HG03175 (cell line): Measurements from ENCODE around the gene DENND4C.
"Not testable (repeated sequence)": the region's sequence is repeated elsewhere in the genome, so short reads cannot be mapped to it uniquely, and the experiment has no call there.

Experiments
- ATAC-seq: cut with Tn5 transposase; IDR thresholded peaks from one replicate; pipeline ENCODE4 v1.9.1; 2021; ENCODE audit warnings: mild to moderate bottlenecking, moderate library complexity; ENCODE audit not compliant: unreplicated experiment

The DENND4C gene

DNA sequence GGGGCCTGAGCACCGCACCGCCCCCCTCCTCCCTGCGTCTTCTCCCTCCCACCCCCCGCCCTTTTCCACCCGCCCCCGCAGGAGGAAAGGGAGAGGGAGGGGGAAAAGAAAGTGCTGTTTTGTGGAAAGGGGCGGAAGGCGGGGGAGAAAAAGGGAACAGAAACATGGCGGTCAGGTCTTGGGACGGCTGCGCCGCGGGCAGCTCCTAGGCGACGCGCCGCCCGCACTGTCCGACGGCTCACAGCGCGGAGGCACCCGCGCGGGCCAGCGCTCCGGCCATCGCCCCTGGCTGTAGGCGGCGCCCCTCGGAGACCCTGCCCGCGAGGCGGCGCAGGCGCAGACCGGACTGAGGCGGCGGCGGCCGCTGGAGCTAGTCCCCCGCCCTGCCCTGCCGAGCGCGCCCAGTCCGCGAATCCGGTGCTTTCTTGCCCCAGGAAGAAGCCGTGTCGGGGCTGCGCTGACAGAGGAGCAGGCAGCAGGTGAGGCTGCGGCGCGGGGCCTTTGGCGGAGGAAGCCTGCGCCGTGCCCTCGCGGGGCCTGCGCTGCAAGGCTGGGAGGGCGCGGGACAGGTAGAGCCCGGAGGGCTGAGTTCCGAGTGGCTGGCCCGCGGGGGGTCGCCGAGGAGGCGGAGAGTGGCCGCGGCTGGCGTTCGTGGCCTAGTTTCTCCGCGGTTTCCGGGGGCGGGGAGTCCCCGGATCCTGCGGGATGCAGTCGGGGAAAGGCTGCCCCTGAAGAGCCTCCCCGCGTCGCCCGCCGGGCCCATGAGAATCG is at the start of gene DENND4C:
TSS of gene DENND4C (plus strand) at position 339 of the 771 bp plus-strand sequence. CDS start 45,482 bp downstream, outside the sequence.
- peak; percentile 84 for ATAC-seq

DNA sequence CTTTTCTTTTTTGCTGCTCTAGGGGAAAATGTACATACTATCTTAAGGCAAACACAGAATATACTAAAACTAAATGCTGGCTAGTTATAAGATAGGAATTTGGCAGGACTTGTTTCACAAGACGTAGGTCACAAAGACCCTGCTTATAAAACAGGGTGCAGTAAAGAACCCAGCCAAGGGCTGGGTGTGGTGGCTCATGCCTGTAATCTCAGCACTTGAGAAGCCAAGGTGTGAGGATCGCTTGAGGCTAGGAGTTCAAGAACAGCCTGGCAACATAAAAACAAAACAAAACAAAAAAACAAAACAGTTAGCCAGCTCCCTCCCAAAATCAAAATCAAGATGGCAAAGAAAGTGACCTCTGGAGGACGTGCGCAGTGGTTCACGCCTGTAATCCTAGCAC is 49.5 kb upstream of the DENND4C start:
- ATAC-seq: no peak

DNA sequence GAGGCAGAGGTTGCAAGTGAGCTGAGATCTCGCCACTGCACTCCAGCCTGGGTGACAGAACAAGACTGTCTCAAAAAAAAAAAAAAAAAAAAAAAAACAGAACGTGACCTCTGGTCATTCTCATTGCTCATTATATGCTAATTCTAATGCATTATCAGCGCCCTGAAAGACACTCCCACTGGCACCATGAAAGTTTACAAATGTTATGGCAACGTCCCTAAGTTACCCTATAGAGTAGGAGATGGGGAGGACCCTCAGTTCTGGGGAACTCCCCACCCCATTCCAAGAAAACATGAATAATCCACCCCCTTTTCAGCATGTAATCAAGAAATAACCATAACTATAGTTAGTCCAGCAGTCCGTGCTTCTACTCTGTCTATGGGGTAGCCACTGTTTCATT is 48.9 kb upstream of the DENND4C start:
- ATAC-seq: no peak

DNA sequence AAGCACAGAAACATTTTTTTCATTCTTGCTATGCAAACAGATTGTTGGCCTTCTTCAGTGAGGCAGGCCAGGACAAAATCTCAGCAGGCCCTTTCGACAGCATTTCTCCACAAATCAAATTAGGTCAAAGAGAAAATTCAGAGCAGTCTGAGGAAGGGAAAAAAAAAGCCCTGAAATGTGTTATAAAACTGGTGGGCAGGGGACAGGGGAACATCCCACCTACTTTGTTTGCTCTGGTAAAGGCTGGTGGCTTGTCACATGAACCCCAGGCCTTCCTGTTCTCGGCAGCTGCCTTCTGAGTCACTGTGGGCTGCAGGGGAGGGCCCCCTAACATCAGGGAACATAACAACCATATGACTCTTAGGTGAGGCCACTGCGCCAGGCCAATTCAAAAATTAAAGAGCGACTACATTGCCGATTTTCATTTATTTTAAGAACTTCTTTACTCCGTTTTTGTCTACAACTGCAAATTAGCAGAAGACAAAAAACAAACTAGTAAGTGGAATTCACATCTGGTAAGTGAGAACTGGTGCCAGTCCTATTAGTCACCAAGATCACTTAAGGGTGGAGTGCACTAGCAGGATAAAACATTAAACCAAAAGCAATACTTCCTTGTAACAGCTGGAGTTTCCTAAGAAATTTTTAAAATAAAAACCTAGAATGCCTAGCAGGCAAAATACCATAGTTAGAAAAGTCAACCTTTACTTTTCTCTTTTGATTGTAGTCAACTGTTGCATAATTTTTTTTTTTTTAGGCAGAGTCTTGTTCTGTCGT is 46.2 kb upstream of the DENND4C start:
- peak; percentile 98 for ATAC-seq

DNA sequence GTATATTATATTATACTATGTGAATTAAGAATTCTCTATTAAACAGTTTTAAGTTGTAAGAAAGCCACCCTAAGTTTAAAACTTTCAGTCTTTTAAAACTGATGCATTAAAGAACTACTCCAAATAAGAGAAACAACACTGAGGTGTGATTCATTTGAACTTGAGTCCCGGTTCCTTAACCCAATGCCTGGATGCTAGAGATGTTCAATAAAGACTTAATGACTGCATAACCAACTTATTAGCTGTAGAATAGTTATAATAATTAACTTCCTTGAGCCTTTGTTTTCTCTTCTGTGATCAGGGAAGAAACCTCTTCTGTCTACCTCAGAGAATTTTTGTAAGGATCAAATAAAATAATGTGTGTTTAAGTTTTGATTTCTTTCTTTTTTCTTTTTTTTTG is 45.3 kb upstream of the DENND4C start:
- ATAC-seq: no peak

DNA sequence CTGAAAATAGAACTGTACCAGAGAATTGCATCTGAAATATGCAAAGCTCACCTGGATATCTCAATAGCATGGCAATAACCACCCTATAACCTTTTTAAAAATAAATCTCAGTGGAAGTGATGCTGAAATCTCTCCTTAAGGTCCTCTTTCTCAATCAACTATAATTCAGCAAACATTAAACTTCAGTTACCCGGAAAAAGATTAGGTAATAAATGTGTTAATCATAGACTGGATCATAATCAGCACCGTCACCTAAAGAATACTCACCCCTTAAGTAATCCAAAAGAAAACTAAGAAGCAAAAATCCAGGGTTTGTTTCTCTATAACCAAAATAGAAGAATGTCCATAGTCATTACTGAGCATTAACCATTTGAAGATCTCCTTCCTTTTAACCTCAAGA is 44.3 kb upstream of the DENND4C start:
- no peak for ATAC-seq

DNA sequence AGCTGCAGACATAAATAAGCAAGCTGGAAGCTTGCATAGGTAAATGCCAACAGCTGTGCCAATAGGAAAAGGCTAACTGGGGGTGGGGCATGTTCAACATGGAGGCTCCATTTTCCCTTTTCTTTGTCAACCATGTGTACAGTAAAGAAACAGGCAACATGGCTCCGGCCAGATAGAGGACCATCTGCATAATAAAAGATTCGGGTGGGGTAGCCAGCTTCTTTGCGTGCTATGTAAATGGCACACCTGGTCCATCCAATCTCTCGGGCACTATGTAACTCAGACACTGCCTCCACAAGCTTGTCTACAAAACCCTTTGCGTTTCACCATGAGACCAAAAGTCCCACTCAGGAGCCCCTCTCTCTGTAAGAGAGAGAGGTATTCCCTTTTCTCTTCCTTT is 41.7 kb upstream of the DENND4C start:
- no peak for ATAC-seq

DNA sequence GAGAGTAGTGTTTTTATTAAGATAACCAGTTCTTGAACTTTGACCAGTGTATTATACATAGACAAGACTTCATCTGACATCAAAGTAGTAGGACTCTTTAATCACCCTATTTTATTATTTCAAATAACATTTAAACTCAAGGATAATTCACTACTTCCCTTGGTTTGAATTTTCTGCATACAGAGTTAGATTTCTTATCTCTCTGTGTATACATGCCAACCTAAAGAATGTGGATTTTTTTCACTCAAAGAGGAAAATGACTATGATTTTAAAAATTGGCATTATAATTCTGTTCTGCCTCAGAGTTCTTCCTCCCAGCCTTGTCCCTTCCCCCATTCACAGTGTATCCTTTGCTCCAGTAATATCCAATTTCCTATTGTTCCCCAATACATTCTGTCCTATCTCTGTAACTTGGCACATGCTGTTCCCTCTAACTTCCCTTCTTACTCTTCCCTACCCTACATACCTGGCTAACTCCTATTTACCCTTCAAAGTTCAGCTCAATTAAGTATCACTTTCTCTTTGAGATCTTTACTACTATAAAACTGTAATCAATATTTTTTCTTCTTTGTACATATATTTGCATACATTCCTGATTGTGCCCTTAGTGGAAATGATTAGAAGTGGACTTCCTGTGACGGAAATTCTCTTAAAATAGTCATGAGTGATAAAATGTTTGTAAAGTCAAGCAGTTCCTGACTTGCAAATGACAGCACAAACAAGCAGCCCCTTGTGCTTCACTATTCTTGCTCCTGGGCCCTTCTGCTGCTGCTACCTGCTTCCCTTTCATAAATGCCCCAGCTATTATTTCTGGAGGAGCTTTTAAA is 38.1 kb upstream of the DENND4C start:
- no peak for ATAC-seq

DNA sequence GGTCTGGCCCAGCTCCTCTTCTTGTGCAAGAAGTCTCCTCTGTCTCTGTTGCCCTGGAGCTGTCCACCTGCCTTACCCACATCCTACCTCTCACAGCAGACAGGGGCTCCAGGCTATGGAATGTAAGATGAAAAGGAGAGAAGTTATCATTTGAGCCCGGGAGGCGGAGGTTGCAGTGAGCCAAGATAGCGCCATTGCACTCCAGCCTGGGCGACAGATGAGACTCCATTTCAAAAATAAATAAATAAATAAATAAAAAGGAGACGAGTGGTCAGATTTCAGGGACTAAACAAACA is 37.5 kb upstream of the DENND4C start:
- ATAC-seq: no peak

DNA sequence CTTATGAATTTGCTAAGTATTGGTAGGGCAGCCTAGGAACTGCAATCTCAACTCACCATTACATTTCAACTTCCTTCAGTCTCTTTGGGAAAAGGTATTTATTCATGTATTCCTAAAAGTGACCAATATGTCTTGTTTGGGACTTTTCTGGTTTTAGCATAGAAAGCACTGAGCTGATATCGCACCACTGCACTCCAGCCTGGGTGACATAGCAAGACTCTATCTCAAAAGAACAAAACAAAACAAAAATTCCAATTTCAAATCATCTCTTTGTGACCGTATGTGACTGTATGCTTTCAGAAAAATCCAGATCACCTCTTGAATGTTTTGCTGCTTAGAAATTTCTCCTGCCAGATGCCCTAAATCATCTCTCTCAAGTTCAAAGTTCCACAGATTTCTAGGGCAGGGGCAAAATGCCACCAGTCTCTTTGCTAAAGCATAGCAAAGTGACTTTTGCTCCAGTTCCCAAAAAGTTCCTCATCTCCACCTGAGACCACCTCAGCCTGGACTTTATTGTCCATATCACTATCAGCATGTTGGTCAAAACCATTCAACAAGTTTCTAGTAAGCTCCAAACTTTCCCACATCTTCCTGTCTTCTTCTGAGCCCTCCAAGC is 37.0 kb upstream of the DENND4C start:
- ATAC-seq: not testable (repeated sequence)

DNA sequence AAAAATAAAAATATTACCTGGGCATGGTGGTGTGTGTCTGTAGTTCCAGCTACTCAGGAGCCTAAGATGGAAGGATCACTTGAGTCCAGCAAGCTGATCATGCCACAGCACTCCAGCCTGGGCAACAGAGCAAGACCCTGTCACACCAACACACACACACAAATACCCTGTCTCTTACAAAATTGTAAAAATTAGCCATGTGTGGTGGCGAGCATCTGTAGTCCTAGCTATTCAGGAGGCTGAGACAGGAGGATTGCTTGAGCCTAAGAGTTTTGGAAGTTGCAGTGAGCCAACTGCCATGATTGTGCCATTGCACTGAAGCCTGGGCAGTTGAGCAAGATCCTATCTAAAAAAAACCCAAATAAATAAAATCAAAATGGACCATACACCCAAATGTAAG is 32.1 kb upstream of the DENND4C start:
- ATAC-seq: no peak

DNA sequence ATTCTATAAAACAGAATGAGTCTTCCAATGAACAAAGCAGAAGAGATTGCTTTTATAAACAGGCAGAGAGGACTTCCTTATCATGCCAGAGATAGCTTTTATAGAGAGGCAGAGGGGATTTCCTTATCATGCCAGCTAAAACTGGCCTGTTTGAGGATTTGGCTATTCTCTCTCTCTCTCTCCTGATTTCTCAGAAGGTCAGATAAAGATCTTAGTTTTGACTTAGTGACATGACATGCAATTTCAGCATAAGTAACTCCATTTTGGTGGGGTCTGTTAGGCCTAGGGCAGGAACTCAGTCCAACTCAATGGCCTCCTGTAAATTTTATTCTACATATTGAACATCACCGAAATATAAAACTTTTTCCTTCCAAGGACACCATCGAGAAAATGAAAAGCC is 31.5 kb upstream of the DENND4C start:
- ATAC-seq: no peak

DNA sequence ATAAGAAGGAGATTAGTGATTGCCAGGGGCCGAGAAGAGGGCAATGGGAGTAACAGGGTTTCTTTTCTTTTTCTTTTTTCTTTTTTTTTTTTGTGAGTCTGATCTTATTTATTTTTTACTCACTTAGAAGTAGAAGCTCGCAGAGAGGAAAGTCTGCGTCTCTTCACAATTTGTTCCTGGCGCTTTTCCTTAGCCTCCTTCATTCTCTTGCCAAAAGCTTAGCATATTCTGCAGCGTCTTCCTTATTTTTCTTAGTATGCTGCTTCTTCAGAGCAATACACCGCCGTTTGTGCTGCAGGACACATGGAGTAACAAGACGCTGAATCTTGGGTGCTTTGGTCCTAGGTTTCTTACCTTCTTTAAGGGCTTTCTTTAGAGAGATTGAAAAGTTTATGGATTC is 30.3 kb upstream of the DENND4C start:
- ATAC-seq: no peak

DNA sequence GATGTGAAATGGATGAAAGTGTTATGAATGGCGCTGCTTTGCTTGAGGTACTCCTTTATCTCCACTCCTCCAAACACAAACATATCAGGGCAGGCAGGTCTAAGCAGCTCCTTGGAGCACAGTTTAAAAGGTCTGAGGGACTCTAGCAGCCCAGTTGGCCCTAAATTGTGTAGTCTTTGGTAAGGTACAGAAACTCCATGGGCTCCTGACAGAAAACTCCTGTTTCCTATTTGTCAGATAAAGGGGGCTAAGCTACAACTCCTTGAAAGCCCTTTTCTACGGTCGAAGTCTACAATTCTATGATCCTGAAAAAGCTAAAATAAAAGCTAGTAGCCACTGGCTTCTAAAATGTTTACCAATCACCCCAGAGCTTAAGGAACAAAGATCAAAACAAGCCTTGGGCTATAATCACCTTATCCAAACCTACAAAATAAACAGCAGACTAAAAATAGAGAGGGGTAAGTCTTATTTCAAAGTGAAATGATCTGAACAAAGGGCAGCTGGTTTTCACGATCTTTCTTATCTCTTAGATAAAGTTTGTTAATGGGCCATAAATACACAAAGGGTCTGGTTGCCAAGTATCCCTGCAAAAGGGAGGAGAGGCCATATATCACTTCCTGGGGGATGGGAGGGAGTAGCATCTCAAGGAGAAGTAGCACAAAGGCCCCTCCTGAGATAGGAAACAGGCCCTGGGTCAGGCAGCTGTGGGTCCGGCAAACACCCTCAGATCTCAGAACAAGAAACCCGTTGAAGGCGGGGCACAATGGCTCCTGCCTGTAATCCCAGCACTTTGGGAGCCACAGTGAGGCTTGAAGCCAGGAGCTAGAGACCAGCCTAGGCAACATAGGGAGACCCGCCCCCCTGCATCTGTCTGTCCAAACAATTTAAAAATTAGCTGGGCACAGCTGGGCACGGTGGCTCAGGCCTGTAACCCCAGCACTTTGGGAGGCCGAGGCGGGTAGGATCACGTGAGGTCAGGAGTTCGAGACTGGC is 28.3 kb upstream of the DENND4C start:
- ATAC-seq: no peak

DNA sequence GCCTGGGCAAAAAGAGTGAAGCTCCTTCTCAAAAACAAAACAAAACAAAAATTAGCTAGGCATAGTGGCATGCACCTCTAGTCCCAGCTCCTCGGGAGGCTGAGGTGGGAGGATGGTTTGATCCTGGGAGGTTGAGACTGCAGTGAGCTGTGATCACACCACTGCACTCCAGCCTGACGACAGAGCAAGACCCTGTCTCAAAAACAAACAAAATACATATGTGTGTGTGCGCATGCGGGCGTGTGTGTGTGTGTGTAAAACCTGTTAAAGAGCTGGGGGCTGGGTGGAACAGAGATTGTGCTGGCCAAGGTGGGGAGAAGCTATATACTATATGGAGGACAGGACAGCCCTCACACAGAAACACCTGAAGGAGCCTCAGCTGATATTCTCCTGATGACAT is 27.4 kb upstream of the DENND4C start:
- no peak for ATAC-seq

DNA sequence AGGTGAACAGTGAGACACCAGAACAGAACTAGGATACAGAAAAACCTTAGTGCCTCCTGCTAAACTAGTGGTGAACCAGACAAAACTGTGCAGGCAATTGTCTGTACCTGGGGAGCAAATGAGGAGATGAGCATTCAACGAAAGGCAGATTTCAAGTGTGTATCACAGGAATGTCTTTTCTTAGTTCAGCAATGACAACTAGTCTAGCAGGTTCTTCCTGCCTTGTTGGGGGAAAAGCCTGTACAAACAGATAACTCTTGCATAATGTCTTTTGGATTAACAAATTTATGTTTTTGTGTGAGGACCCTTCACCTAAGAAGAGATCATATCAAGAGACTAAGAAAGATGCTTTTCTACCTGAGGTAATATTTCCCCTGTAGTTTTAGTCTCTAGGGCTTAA is 21.8 kb upstream of the DENND4C start:
- ATAC-seq: no peak

DNA sequence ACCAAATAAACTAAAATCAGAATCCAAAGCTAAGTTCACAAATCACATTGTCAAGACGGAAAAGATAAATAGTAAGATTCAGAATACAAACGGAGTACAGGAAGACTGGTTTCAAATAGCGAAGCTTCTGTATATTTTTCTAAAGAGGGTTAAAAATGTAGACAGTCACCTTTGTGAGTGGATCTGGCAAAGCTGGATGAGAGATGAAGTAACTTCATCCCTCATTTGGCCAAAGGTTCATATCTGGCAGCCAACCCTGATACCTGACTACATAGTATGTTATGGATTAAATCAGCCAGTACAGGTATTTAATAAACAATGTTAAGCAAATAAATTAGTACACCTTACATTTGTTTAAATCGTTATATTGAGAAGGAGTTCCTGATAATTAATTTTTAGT is 21.3 kb upstream of the DENND4C start:
- ATAC-seq: no peak

DNA sequence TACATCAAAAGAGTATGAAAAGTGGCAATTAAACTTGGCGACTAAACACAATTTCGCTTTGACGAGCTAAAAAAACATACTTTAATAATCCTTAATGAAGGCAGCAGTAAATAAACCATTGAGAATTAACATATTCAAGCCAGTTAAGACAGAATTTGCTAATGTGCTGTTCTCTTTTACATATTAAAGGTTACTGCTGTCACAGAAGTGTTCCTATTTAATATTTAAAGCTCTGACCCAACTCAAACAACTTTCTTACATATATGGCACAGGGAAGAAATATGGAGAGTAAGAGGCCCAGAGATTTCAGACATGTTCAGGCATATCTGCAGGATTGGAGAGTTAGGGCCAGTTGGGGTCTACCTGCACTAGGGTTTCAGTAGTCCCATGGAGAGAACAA is 16.7 kb upstream of the DENND4C start:
- ATAC-seq: no peak

DNA sequence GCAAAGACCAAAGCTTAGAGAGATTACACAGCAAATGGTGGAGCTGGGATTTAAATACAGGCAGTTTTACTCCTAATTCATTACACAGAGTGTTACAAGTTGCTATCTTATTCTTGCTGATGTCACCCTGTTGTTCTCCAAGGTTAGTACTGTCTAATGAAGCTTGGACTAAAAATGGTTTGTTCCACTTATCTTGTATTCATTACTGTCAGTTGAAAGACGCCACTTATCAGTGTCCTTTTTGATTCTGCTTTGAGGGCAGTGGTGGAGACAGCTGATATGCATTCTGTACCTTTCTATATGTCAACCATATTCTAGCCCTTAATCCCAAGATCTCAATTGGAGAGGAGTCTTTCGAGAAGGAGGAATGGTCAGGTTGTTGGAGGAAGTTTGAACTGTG is 14.0 kb upstream of the DENND4C start:
- ATAC-seq: no peak

DNA sequence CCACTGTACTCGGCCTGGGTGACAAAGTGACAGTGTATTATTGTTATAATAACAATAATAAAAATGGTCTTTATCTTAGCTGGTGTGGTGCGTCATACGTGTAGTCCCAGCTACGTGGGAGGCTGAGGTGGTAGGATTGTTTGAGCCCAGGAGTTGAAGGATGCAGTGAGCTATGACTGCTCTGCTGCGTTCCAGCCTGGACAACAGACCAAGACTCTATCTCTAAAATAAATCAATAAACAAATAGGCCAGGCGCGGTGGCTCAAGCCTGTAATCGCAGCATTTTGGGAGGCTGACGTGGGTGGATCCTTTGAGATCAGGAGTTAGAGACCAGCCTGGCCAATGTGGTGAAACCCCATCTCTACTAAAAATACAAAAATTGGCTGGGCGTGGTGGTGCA is 9.2 kb upstream of the DENND4C start:
- no peak for ATAC-seq
